K562 (cell line): ENCODE results near the gene CMIP. TPM values are rescaled to one million over a fixed set of nuclear protein-coding genes. Genes with fewer than 3 reads are reported as not detected.
A peak's percentile ranks its signal among the peaks of the same experiment; 100 is the strongest.

Source experiments
- C11orf30 ChIP-seq: fragments of 450-650 bp; IDR thresholded peaks from 2 replicates; pipeline ENCODE4 v1.6.1; 2016; ENCODE audit warnings: low read depth, mild to moderate bottlenecking
- ETS2 ChIP-seq: IDR thresholded peaks from 2 replicates; pipeline ENCODE4 v1.6.1; 2016; ENCODE audit warnings: borderline replicate concordance, missing genetic modification characterization, mild to moderate bottlenecking, moderate library complexity, missing compliant biosample characterization; ENCODE audit not compliant: poor library complexity, severe bottlenecking
- FOXK1 ChIP-seq: sonication (generic); formaldehyde crosslinking; IDR thresholded peaks from 2 replicates; pipeline ENCODE4 v1.8.0; 2022; ENCODE audit warnings: missing genetic modification reagents, mild to moderate bottlenecking, borderline replicate concordance
- KAT2B ChIP-seq: IDR thresholded peaks from one replicate; pipeline ENCODE4 v1.6.1; 2012; ENCODE audit warnings: low read depth, mild to moderate bottlenecking, control low read depth, inconsistent platforms, low read length, moderate library complexity
- MAFF ChIP-seq: IDR thresholded peaks from 2 replicates; pipeline ENCODE4 v1.6.1; 2012; ENCODE audit warnings: low read length, improper control_type of control experiment
- NR2C1 ChIP-seq, 2 experiments: fragments of 450-650 bp; IDR thresholded peaks; 2 replicates each; pipeline ENCODE4 v1.6.1; 2017; ENCODE audit warnings: mild to moderate bottlenecking in 2 of 2, antibody characterized with exemption in 1 of 2, inconsistent platforms in 1 of 2, missing compliant biosample characterization in 1 of 2, missing genetic modification characterization in 1 of 2
- SIN3A ChIP-seq, 2 experiments: fragments of 150-350 bp in 1 of 2; IDR thresholded peaks; 2 replicates each; pipeline ENCODE4 v1.6.1; 2011 to 2016; ENCODE audit warnings: borderline replicate concordance in 2 of 2, low read depth in 2 of 2, low read length in 2 of 2, mild to moderate bottlenecking in 2 of 2, moderate library complexity in 2 of 2; ENCODE audit not compliant: control insufficient read depth in 1 of 2
- ZNF316 ChIP-seq: fragments of 450-650 bp; IDR thresholded peaks from 2 replicates; pipeline ENCODE4 v1.6.1; 2016
- polyA plus RNA-seq, 8 experiments: library from polyadenylated mRNA; depleted of rRNA in 4 of 8; stranded (reverse) in 5 of 8; unstranded in 3 of 8; fragments of >200 nt; fragmentation: Nextera tagmentation in 2 of 8; fragmentation: Illumina TruSeq in 1 of 8; extraction: Ambion mirVana in 2 of 8; extraction: Trizol in 1 of 8; gene quantifications; 2 replicates each; pipeline versions ENCODE4 v1.2.1 to v1.2.3, GENCODE V29; 2011 to 2014; ENCODE audit warnings: inconsistent platforms in 1 of 8, missing spikeins in 1 of 8
- total RNA-seq, 7 experiments: library from RNA; depleted of rRNA in 6 of 7; stranded (reverse); fragments of >200 nt in 6 of 7; fragmentation: Illumina TruSeq in 2 of 7; extraction: Trizol in 2 of 7; gene quantifications; 2 replicates each; pipeline versions ENCODE4 v1.2.1 to v1.2.3, GENCODE V29; 2011 to 2021; ENCODE audit warnings: low replicate concordance in 1 of 7
- TF ChIP-seq, protein P1 (sequence below): sonication (generic); formaldehyde crosslinking; IDR thresholded peaks from 2 replicates; pipeline ENCODE4 v1.8.1; 2023; ENCODE audit warnings: mild to moderate bottlenecking, missing genetic modification reagents
- TF ChIP-seq, protein P2 (sequence below): sonication (generic); formaldehyde crosslinking; IDR thresholded peaks from 2 replicates; pipeline ENCODE4 v1.8.0; 2022; ENCODE audit warnings: missing genetic modification reagents, mild to moderate bottlenecking, borderline replicate concordance
- TF ChIP-seq, protein P3 (sequence below): sonication (generic); formaldehyde crosslinking; IDR thresholded peaks from 2 replicates; pipeline ENCODE4 v1.8.1; 2023; ENCODE audit warnings: mild to moderate bottlenecking, missing genetic modification reagents
- TF ChIP-seq, protein P4 (sequence below): conservative IDR thresholded peaks from 2 replicates; pipeline ENCODE4 v1.6.1; 2011; ENCODE audit warnings: low read depth, mild to moderate bottlenecking, low read length; ENCODE audit not compliant: control insufficient read depth
- TF ChIP-seq, protein P5 (sequence below): sonication (generic); formaldehyde crosslinking; IDR thresholded peaks from 2 replicates; pipeline ENCODE4 v1.8.0; 2022; ENCODE audit warnings: mild to moderate bottlenecking, missing genetic modification reagents

CMIP gene
- total and polyA plus RNA-seq, 9 of the 15 experiments (the other 6 are each of a cell fraction or from before 2014, with no cell fraction given) = 0.94 to 82.5 (median 10.3) TPM

DNA sequence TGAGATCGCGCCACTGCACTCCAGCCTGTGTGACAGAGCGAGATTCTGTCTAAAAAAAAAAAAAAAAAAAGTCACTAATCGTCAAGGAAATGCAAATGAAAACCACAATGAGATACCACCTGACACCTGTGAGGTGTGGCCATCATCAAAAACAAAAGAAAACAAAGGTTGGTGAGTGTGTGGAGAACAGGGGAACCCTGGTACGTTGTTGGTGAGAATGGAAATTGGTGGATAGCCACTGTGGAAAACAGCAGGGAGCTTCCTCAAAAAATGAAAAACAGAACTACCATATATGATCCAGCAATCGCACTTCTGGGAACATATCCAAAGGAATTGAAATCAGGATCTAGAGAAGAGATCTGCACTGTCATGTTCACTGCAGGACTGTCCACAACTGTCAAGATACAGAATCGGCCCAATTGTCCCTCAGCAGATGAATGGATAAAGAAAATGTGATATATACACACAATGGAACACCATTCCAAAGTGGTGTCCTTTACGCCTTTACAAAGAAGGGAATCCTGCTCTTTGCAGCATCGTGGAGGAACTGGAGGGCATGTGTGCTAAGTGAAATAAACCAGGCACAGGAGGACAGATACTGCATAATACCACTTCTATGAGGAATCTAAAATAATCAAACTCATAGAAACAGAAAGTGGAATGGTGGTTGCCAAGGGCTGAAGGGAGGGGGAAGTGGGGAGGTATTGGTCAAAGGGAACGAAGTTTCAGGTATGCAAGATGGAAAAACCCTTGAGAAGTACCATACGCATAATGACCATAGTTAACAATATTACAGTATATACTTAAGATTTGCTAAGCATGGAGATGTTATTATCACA lies 271.0 kb downstream of the CMIP start (continued):
- TF ChIP-seq KAT2B (no peak), ZNF316 (no peak), MAFF (peak; percentile 39; the same call in 1 of the 2 replicates), C11orf30 (peak; percentile 39; the same call in 1 of the 2 replicates), ETS2 (tag) (no peak), SIN3A (IDR thresholded peaks at IDR 0.05; ENCODE audit: borderline replicate concordance in 2 of 2, control insufficient read depth in 1 of 2, low read depth in 2 of 2, low read length in 2 of 2) (no peak), FOXK1 (CRISPR knock-in tag) (no peak), NR2C1 (IDR thresholded peaks at IDR 0.05) (no peak), NR2C1 (tag; IDR thresholded peaks at IDR 0.05) (no peak)
- TF ChIP-seq, protein P1, sequence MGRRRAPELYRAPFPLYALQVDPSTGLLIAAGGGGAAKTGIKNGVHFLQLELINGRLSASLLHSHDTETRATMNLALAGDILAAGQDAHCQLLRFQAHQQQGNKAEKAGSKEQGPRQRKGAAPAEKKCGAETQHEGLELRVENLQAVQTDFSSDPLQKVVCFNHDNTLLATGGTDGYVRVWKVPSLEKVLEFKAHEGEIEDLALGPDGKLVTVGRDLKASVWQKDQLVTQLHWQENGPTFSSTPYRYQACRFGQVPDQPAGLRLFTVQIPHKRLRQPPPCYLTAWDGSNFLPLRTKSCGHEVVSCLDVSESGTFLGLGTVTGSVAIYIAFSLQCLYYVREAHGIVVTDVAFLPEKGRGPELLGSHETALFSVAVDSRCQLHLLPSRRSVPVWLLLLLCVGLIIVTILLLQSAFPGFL (CRISPR knock-in tag) = no peak
- TF ChIP-seq, protein P2, sequence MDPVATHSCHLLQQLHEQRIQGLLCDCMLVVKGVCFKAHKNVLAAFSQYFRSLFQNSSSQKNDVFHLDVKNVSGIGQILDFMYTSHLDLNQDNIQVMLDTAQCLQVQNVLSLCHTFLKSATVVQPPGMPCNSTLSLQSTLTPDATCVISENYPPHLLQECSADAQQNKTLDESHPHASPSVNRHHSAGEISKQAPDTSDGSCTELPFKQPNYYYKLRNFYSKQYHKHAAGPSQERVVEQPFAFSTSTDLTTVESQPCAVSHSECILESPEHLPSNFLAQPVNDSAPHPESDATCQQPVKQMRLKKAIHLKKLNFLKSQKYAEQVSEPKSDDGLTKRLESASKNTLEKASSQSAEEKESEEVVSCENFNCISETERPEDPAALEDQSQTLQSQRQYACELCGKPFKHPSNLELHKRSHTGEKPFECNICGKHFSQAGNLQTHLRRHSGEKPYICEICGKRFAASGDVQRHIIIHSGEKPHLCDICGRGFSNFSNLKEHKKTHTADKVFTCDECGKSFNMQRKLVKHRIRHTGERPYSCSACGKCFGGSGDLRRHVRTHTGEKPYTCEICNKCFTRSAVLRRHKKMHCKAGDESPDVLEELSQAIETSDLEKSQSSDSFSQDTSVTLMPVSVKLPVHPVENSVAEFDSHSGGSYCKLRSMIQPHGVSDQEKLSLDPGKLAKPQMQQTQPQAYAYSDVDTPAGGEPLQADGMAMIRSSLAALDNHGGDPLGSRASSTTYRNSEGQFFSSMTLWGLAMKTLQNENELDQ (CRISPR knock-in tag) = no peak
- TF ChIP-seq, protein P3, sequence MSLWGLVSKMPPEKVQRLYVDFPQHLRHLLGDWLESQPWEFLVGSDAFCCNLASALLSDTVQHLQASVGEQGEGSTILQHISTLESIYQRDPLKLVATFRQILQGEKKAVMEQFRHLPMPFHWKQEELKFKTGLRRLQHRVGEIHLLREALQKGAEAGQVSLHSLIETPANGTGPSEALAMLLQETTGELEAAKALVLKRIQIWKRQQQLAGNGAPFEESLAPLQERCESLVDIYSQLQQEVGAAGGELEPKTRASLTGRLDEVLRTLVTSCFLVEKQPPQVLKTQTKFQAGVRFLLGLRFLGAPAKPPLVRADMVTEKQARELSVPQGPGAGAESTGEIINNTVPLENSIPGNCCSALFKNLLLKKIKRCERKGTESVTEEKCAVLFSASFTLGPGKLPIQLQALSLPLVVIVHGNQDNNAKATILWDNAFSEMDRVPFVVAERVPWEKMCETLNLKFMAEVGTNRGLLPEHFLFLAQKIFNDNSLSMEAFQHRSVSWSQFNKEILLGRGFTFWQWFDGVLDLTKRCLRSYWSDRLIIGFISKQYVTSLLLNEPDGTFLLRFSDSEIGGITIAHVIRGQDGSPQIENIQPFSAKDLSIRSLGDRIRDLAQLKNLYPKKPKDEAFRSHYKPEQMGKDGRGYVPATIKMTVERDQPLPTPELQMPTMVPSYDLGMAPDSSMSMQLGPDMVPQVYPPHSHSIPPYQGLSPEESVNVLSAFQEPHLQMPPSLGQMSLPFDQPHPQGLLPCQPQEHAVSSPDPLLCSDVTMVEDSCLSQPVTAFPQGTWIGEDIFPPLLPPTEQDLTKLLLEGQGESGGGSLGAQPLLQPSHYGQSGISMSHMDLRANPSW (CRISPR knock-in tag) = no peak
- TF ChIP-seq, protein P4, sequence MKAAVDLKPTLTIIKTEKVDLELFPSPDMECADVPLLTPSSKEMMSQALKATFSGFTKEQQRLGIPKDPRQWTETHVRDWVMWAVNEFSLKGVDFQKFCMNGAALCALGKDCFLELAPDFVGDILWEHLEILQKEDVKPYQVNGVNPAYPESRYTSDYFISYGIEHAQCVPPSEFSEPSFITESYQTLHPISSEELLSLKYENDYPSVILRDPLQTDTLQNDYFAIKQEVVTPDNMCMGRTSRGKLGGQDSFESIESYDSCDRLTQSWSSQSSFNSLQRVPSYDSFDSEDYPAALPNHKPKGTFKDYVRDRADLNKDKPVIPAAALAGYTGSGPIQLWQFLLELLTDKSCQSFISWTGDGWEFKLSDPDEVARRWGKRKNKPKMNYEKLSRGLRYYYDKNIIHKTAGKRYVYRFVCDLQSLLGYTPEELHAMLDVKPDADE = no peak
- TF ChIP-seq, protein P5, sequence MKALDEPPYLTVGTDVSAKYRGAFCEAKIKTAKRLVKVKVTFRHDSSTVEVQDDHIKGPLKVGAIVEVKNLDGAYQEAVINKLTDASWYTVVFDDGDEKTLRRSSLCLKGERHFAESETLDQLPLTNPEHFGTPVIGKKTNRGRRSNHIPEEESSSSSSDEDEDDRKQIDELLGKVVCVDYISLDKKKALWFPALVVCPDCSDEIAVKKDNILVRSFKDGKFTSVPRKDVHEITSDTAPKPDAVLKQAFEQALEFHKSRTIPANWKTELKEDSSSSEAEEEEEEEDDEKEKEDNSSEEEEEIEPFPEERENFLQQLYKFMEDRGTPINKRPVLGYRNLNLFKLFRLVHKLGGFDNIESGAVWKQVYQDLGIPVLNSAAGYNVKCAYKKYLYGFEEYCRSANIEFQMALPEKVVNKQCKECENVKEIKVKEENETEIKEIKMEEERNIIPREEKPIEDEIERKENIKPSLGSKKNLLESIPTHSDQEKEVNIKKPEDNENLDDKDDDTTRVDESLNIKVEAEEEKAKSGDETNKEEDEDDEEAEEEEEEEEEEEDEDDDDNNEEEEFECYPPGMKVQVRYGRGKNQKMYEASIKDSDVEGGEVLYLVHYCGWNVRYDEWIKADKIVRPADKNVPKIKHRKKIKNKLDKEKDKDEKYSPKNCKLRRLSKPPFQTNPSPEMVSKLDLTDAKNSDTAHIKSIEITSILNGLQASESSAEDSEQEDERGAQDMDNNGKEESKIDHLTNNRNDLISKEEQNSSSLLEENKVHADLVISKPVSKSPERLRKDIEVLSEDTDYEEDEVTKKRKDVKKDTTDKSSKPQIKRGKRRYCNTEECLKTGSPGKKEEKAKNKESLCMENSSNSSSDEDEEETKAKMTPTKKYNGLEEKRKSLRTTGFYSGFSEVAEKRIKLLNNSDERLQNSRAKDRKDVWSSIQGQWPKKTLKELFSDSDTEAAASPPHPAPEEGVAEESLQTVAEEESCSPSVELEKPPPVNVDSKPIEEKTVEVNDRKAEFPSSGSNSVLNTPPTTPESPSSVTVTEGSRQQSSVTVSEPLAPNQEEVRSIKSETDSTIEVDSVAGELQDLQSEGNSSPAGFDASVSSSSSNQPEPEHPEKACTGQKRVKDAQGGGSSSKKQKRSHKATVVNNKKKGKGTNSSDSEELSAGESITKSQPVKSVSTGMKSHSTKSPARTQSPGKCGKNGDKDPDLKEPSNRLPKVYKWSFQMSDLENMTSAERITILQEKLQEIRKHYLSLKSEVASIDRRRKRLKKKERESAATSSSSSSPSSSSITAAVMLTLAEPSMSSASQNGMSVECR (CRISPR knock-in tag) = no peak
